ENCODE results near the gene PHF12.

Gene PHF12

GRCh38 chr17:28865946-28866752 is 85.2 kb downstream of the PHF12 start:
- FAIRE-seq (no peak), DNase-seq (ENCODE audit: insufficient read length, low spot score) (no peak)

GRCh38 chr17:28864991-28865849 is 86.1 kb downstream of the PHF12 start:
- FAIRE-seq (no peak), DNase-seq (ENCODE audit: insufficient read length, low spot score) (no peak)

DNA sequence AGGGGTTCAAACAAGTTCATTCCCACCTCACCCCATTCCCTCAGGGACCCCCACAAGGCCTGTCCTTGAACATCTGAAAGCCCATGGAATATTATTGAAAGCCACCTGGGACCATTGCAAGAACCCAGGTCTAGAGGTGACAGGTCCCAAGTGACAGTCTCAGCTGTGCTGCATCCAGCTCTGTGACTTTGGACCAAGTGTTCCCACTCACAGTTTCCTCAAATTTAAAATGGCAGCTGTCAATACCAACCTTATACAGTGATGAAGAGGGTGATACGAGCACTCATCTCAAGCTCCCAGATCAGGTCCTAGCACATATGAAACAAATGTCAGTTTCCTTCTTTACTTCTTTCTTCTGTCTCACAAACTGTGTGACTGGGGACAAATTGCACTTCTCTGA is 87.4 kb downstream of the PHF12 start:
- no peak for FAIRE-seq
- DNase-seq (ENCODE audit: insufficient read length, low spot score), result no peak

DNA sequence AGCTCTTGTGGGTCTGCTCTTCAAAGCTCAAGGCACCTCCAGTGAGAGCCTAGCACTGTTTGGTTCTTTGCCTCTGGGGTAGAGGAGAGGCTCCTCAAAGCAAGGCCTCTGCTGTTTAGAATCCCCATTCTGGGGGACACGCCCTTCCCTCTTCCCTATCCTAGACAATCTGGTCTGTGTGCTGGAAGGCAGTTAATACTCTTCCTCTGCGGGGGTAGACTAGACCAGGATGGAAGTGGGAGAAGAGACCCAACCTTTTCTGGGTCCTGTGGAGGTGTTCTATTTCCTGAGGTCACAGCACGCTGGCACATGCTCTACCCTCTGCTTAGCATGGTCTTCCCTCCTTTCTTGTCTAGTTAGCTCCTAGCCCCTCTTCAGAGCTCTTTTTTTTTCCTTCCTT is 88.8 kb downstream of the PHF12 start:
- DNase-seq (ENCODE audit: insufficient read length, low spot score), result no peak

DNA sequence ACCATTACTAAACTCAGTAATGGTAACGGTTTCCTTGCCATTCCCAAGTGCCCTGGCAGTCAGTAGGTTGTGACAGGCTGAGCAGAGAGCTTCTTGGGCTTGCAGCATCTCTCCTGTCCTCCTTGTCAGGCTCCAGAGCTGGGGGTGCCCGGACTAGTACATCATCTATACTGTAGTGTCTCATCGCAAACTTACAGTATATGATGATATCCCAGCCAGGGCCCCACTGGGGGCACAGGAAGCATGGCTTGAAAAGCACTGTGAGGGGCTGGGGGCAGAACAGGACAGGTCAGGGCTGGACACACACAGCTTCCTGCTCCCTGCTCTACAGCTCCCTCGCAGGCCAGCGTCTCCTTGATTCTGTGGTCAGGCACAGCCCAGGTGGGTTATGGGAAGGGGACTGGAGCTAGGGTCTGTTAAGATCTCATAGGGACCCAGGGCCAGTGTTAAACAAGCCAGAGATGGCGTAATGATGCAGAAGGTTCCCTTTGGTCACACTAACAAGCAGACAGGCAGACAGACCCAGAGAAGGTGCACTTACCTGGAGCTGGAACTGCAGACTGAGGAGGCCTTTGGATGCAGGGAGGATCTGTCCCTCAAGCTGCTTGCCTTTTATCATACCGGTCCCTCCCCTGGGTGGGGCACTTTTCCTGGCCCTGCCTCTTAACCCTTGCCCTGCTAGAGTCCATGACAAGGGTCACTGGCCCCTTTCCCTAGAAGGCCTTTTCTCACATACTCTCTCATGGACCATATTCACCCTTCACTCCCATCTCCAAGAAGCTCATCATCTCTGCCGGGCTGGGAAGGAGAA is 89.7 kb downstream of the PHF12 start:
- no peak for FAIRE-seq

More for the DNA sequence above, 88.8 kb downstream of the PHF12 start:
- no peak for FAIRE-seq

GRCh38 chr17:28860363-28860808 is 90.9 kb downstream of the PHF12 start:
- FAIRE-seq (no peak), DNase-seq (ENCODE audit: insufficient read length, low spot score) (no peak)

More for the DNA sequence above, 89.7 kb downstream of the PHF12 start:
- DNase-seq (ENCODE audit: insufficient read length, low spot score), result no peak

- DNase-seq (ENCODE audit: insufficient read length, low spot score) (no peak), FAIRE-seq (no peak)
Measured at GRCh38 chr17:28858801-28859355, 92.4 kb downstream of the PHF12 start.

DNA sequence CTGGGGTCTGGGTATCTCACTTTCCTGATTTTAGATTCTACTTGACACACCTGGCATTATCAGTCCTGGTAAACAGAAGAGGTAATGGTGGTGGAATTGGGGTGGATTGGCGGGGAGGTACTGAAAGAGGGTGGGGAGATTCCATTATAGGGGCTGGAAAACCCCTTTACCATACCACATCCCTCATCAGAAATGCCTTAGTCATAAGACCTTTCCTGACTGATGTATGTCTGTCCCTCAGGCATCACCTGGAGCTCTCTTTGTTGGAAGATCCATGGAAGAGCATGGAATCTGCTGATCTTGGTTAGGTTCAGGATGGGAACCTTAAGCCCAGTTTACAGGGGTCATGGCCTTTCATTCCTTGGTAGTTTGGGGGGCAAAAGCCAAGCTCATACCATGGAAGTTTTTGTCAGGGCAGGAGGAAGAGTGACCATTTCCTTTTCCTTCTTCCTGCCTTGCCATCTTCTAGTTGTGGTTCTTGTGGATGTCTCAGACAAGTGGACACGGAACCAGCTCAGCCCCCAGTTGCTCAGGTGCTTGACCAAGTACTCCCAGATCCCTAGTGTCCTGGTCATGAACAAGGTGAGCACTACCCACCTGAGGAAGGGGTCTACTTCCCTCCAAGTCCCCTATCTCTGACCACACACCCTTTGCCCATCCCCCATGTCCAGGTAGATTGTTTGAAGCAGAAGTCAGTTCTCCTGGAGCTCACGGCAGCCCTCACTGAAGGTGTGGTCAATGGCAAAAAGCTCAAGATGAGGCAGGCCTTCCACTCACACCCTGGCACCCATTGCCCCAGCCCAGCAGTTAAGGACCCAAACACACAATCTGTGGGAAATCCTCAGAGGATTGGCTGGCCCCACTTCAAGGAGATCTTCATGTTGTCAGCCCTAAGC is 93.2 kb downstream of the PHF12 start:
- DNase-seq (ENCODE audit: insufficient read length, low spot score) (no peak), FAIRE-seq (no peak)

DNA sequence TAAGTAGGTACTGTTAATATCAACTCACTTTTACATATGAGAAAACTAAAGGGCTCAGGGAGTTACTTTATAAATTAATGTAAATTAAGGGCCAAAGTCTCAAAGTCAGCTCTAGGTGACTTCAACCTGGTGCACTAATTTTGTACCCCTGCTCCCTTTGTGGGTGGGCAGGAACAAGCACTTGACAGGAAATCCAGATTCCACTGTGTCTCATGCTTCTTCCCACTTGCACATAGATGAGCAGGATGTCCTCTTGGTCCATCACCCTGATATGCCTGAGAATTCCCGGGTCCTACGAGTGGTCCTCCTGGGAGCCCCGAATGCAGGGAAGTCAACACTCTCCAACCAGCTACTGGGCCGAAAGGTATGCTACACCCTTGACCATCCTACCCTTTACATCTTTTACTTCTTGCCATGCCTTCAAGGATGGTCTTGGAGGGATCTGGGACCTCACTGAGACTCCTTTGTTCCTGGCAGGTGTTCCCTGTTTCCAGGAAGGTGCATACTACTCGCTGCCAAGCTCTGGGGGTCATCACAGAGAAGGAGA is 95.2 kb downstream of the PHF12 start:
- FAIRE-seq (no peak), DNase-seq (ENCODE audit: insufficient read length, low spot score) (no peak)

- FAIRE-seq (no peak), DNase-seq (ENCODE audit: insufficient read length, low spot score) (no peak)
Measured at GRCh38 chr17:28855336-28855679, 96.0 kb downstream of the PHF12 start.

Data from GM19239 (cell line).